T-helper 2 cell (primary cell): ENCODE data around the gene PLEKHB2.
"Not testable (repeated sequence)": the region's sequence is repeated elsewhere in the genome, so short reads cannot be mapped to it uniquely, and the experiment has no call there.

ENCODE experiments used
- DNase-seq, 5 experiments: peaks; one replicate each; pipeline versions ENCODE4 v3.0.0 to v3.0.0-alpha.2; 2012 to 2022

The PLEKHB2 gene

DNA sequence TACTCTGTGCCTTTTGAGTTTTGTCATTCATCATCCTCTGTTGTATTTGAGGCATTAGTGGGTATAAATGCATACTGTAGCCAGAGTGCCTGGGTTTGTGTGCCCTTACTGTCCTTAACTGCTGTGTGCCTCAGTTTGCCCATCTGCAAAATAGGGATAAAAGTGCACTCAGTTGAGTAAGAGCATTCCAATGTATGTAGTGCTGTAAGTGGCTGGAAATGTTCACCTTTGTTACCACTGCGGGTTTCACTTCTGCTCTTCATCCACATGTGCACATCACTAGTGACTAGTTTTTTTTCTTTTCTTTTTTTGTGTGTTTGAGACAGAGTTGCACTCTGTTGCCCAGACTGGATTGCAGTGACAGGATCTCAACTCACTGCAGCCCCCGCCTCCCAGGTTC, 39.9 kb downstream of the PLEKHB2 start:
- DNase-seq = no peak

DNA sequence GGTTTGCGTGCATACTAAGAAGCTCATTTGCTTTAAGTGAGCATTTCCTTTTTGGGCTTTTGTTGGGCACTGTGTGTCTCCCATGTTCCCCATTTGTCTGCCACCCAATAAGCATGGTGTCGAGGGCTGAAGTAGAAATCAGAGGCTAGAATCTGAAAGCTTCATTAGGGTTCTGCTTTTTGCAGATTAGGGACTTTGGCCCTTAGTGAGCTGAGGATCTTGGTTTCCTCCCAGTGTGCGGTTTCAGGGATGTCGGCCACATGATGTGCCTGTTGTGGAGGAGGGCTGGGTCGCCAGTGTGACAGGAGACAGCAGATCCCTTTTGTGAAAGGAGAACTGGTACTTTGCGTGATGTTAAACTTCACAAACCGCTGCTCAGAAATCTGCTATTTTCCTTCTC, 41.1 kb downstream of the PLEKHB2 start:
- DNase-seq = no peak

DNA sequence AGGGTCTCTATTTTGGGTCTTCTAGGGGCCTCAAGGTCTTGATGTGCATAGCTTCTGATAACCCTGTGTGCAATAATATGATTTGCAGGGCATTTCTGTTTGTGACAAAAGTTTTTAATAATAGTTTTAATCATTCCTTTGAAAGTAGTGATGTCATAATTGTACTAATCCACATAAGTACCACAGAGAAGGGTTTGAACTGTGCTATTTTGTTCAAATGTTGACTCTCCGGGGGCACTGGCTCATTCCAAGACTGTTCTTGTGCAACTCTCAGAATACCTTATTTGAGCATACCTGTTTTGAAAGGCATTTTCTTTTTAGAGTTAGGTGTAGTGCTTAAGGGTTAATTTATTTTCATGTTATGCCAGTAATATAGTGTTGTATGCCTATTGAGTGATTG, 41.6 kb downstream of the PLEKHB2 start:
- no peak for DNase-seq

DNA sequence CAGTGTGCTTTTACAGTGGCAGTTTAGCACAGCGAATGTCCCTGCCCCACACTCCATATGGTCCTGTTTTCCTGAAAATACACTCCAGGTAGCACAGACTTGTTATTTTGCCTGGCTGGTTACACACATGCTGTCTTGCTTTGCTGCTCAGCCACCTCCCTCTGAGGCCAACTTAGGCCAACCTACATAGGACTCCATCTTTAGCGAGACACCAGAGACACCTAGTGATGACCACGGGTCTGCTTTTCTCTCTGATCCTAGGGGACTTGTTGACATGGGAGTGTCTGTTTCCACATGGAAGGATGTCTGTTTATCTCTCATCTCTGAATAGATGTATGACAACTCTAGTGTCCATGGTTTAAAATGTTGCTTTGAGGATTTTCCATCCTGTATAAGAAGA, 43.3 kb downstream of the PLEKHB2 start:
- DNase-seq = no peak

DNA sequence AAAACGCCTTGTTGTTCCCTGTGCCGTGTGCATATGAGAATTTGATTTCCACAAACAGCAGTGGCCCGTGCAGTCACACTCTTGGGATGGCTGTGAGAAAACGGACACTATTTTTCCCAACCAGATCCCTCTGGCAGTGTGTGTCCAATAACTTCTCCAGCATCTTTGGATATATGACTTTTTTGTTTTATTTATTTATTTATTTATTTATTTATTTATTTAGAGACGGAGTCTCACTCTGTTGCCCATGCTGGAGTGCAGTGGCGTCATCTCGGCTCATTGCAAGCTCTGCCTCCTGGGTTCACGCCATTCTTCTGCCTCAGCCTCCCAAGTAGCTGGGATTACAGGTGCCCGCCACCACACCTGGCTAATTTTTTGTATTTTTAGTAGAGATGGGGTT, 45.0 kb downstream of the PLEKHB2 start:
- DNase-seq = not testable (repeated sequence)

DNA sequence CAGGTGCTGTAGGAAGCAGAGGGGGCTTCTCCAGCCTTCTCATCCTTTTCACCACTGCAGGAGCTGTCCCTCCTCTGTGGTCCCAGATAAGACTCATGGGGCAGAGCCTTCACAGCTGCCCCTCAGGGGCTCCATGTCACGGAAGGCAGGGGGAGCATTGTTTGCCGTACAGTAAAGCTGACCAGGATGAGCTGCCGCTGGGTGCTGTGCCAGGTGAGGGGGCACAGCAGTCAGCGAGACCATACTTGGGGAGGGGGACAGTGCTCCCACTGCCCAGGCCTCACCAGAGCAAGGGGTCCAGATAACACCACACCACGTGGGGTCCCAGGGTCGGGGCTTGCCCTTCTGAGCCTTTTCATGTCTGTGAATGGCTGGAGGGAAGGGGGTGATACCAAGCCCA, 46.3 kb downstream of the PLEKHB2 start:
- no peak for DNase-seq

DNA sequence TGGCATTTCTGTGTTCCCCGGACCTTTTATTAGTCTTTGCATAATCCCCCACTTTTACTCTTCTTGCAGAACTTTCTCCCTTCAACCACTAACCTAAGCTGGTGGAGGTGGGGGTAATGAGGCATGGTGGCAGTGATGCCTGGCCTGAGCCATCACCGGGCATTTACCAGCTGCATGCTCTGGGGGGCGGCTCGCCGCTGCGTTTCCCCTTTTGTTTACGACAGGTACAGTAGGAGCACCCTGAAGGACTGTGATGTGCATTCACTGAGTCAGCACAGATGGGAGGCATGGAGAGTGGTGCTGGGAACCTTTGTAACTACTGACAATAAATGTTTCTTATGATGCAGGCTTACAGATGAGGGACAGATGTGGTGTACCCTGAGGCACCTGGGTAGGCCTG, 46.9 kb downstream of the PLEKHB2 start:
- no peak for DNase-seq

DNA sequence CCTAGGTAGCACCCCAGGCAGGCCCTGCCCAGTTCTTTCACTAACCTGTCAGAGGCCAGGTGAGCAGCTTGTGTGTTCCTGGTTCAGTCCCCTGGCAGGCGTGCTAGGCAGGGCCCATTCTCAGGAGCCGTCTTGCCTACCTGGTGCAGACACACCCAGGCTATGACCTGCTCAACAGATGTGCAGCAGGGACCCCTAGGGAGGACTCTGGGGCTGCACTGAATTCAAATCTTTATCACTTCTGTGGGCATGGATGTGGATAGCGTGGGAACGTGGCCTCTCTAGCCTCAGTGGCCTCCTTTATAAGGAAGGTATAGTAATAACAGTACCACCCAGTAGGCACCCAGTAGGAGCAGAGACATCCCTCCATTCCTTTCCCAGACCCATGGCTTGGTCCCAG, 48.4 kb downstream of the PLEKHB2 start:
- DNase-seq = no peak

DNA sequence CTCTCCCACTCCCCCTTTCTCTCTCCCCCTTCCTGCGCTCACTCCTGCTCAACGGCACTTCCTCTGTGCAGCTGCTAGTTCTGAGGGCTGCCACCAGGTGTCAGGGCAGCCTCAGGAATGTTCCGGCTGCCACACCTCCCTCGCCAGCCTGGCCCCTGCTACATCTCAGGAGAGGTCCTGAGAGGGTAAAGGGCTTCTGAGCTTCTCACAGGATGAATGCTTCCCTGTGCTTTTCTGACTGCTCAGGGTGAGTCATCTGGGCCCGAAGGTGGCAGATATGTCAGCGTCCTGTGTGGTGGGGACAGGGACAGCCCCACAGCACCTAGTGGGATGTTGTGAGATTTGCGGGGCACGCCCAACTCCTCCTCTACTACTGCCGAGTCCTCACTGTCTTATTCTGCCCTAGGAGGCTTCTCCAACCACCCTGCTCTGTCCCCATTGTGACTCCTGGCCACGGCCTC, 49.0 kb downstream of the PLEKHB2 start:
- DNase-seq = peak in 4 of 5 experiments; percentile 42 to 76 (median 62)

DNA sequence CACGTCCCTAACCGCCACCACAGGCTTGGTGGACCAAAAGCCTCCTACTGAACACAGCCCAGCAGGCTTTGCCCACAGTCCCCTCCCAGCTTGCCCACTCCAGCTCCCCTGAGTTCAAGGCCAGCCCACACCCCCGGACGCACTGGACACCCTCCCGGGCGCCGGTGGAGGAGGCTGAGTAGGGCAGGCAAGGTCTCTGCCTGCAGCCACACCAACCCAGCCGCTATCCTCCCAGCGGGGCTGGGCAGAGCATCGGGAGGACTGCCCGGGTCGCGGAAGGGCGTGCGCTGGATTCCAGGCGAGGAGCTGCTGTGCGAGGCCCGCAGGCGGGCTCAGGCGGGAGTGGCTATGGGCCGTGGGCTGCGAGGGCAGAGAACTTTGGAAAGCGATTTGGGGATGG, 49.5 kb downstream of the PLEKHB2 start:
- DNase-seq = no peak

DNA sequence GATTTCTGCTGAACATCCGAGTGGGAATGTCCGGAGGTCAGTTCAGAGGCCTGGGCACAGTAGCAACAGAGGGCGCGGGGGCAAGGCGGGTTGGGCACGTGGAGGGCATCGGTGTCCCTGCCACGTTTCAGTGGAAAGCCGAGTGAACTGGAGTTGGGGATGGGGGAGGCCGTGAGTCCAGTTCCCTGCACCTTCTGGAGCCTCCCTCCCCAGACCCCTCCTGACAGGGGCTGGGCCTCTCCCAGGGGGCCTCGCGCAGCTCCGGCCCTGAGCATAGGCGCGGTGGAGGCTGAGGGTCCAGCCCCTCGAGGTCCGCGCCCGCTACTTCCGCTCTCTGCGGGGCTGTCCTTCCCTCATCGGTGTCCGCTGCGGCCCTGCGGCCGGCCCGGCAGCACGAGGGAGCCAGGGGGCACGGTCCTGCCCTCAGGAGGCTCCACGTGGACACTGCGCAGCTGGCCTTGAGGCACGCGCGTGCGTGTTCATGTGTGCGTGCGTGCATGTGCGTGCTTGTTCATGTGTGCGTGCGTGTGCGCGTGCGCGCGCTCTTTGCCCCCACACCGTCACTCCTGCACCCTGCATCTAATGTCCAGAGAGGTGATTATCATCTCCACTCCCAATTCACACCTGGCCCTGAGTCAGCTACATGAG, 50.2 kb downstream of the PLEKHB2 start:
- DNase-seq = no peak

DNA sequence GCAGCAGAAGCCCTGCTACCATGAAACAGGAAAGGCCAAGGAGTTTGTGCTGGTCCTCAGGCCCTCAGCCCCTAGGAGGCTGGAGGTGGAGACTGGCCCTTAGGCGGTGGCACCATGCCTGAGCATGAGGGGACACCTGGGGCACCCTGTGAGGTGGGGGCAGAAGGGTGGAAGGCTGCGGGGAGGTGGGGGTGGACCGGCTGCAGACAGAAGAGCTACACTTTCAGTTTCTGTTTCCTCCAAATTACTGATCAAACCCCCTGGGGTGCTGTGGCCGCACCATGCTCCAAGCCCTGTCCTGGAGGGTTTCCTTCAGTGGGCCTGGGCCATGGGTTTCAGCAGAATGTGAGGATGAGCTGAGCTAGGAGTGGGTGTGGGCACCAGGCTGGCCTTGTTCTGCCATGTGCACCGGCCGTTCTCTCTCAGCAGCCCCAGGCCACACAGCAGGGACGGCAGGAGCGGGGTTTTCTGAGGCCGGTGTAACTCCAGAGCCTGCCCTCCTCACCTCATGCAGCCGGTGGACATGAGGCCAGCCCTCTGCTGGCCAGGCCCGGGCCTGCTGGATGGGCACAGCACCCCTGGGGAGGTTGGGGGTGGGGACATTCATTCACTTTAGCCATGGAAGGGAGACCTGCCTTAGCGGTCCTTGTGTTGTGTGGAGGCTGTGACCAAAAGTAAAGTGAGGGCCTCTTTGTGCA, 51.5 kb downstream of the PLEKHB2 start:
- DNase-seq = peak in 1 of 5 experiments; percentile 47

DNA sequence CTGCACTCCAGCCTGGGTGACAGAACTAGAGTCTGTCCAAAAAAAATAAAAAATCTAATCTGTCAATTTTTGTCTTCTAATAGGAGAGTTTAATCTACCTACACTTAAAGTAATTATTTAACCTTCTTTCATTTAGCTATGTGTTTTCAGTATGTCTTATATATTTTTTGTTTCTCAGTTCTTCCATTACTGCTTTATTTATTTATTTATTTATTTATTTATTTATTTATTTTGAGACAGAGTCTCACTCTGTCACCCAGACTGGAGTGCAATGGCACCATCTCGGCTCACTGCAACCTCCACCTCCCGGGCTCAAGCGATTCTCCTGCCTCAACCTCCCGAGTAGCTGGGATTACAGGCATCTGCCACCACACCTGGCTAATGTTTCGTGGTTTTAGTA, 60.4 kb downstream of the PLEKHB2 start:
- DNase-seq = not testable (repeated sequence)

DNA sequence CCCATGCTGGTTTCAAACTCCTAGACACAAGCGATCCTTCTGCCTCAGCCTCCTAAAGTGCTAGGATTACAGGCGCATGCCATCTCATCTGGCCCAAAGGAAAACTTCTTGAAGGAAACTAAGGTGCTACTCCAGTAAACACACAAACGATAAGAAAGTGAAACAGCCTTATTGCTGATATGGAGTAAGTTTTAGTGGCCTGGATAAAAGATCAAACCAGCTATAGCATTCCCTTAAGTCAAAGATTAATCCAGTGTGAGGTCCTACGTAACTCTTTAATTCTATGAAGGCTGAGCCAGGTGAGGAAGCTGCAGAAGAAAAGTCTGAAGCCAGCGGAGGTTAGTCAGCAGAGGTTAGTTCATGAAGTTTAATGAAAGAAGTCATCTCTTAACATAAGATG, 63.4 kb downstream of the PLEKHB2 start:
- no peak for DNase-seq

DNA sequence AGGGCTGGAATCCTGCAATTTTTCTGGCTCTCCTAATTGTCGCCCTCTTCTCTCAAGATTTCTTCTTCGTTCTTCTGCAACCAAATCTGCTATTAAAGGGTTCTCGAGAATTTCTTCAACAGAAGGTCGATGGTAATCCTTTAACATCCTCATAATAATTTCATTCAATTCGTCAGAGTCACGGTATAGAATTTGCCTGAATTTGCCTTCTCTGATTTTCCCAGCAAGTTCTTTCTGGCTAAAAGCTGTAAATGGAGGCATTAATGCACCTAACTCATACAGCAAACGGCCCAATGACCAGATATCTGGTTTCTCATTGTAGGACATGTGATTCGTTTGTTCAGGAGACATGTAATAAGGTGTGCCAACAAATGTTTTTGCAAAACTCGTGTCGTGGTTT, 72.9 kb downstream of the PLEKHB2 start:
- not testable (repeated sequence) for DNase-seq

DNA sequence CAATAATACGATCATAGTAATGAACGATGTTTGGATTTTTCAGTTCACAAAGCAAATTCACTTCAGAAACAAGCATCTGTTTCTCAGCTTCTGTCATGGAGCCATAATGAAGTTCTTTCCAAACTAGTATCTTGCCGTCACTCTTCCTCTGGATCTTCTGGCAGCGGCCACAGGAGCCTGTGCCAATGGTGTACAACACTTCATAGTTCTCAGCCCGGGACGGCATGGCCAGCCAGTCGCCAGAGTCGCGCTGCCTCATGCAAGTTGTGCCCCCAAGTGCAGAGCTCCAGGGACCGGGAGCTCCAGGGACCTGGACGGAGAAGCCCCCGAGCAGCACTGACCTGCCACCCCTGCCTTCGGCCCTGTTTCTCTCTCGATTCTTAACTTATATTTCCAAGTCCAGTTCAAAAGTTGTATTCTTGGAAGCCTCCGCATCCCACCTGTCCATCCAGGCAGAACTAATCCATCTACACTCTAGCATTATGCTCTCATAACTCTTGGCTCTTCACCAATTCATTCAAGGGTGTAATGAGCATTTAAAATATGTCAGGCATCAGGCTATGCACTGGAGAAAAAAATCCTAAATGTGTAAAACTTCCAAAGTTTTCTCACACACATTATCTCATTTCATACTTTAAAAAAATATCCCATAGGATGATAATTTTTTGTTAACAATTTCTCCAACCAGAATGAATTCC, 73.7 kb downstream of the PLEKHB2 start:
- DNase-seq = not testable (repeated sequence)

DNA sequence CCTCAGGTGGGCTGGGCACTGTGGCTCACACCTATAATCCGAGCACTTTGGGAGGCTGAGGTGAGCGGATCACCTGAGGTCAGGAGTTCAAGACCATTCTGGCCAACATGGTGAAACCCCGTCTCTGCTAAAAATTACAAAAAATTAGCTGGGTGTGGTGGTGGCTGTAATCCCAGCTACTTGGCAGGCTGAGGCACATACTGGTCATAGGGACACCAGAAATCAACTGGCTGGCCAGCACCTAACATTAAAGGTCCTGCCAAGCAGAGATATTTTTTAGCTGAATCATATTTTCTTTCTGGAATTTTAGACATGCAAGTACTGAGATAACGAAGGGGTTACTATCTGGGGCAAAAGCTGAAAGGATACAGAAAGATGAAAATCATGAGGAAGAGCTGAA, 76.3 kb downstream of the PLEKHB2 start:
- not testable (repeated sequence) for DNase-seq

DNA sequence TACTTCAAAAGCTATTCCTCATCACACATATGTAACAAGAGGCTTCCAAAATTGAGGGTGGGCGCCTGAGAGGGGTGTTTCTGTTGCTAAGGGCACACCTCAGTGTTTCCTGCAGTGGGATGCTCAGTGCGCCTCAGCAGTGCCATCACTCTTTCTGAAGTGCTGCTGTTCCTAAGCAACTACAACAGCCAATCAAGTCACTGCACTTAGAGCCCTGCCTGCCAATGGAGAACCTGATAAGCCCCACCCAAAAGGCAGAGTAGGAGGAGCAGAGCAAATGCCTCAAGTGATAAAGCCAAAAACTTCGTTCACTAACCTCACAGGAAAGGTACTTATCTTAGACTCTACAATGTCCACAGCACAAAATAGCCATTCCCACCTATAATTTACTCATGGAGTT, 88.3 kb downstream of the PLEKHB2 start:
- DNase-seq = not testable (repeated sequence)

DNA sequence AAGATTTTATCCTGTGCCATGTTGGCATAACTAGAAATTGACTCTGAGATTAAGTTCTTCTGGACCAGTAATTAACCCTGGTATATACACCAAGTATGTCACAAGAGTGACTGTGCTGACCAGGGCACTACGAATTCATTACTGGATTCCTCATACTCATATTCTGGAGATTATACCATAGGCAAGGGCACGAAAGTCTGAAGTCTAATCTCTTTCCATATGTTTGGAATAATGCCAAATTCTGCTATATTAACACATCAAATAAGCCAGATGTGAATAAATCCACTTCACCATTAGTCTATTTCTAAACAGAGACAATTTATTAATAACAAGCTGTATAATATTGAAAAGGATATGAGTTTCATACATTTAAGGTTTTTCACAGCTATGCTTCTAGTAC, 91.0 kb downstream of the PLEKHB2 start:
- not testable (repeated sequence) for DNase-seq
